AG04449 (cell line): ENCODE data around the gene MMP23B.
"Not testable (repeated sequence)": the region's sequence is repeated elsewhere in the genome, so short reads cannot be mapped to it uniquely, and the experiment has no call there.

Experiments used
- CTCF ChIA-PET: fragments of 350-600 bp; formaldehyde crosslinking; extraction: SDS; loops from one replicate; lab custom pipeline; 2021; ENCODE audit warnings: antibody characterized with exemption; lab: Yijun Ruan, JAX
- POLR2A ChIA-PET: fragments of 400-600, 350-600 bp; formaldehyde crosslinking; extraction: SDS; loops from one replicate; lab custom pipeline; 2020; ENCODE audit warnings: antibody characterized with exemption, inconsistent platforms; lab: Yijun Ruan, JAX
- DNase-seq: peaks from one replicate; pipeline ENCODE4 v3.0.0-alpha.2; 2010; ENCODE audit warnings: low read depth, low spot score
- H3K4me3 ChIP-seq: 2 replicates; pipeline ENCODE4 v1.5.1; 2011; ENCODE audit warnings: low read depth, mild to moderate bottlenecking, control low read depth, low read length
- TF ChIP-seq, protein P1 (sequence below): IDR thresholded peaks from one replicate; pipeline ENCODE4 v1.5.1; 2011; ENCODE audit warnings: mild to moderate bottlenecking, moderate library complexity, low read length, control low read depth, inconsistent platforms; ENCODE audit not compliant: insufficient read depth; ENCODE audit errors: missing control alignments

The MMP23B gene

DNA sequence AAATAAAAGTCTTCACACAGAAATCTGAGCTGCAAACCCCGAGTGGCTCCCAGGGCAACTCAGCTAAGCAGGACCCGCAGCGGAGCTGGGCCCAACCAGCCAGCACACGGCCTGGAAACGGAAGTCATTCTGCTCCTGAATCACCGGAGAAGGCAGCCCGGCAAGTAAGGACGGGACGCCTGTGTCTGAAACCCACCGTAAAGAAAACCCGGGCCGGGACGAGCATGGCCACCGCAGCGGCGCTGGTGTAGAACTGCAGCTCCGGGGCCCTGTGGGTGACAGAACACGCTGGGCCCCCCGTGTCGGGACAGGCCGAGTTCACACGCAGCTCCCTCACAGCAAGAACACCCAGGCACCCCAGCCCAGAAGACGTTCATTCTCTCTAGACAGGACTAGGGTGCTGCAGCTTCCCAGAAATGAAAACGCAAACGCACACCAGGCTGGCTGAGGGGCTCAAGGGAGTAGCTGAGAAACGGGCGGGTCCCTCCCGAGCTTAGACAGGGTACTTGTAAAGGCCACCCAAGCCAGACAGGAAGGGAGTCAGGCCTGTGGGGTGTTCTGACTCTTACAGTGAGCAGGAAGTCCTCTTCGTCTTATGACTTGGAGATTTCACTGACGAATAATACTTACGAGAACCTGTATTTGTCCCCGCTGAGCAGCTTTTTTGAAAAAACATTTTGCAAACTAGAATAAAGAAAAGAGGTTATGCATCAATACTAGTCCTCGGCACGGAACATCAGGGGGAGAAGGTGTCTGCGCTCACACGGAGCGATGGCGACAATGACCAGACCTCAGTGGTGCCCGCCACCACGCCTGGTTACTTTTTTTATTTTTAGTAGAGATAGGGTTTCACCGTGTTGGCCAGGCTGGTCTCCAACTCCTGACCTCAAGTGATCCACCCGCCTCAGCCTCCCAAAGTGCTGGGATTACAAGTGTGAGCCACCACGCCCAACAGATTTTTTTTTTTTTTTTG lies 37.8 kb downstream of the MMP23B start:
- ChIA-PET POLR2A (no interaction called here), CTCF (no interaction called here)
- DNase-seq, result no peak

DNA sequence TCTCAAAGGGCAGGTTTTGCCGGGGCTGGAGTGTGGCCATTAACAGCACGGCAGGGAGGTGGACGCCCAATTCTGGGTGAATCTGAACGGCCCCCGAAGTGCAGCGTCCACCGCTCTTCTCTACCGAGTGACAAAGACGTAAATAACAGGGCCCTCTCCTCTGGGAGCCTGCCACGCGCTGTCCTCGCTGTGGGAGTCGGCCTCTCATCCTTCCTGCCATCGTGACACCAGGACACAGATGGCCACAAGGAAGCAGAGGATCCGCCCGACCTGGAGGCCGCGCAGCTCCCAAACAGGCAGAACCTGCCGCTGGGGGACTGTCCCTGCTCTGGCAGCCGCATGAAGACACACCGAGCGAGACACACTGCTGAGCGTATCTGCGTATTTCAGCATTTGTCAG lies 38.9 kb downstream of the MMP23B start:
- no peak for DNase-seq
- TF ChIP-seq, protein P1, sequence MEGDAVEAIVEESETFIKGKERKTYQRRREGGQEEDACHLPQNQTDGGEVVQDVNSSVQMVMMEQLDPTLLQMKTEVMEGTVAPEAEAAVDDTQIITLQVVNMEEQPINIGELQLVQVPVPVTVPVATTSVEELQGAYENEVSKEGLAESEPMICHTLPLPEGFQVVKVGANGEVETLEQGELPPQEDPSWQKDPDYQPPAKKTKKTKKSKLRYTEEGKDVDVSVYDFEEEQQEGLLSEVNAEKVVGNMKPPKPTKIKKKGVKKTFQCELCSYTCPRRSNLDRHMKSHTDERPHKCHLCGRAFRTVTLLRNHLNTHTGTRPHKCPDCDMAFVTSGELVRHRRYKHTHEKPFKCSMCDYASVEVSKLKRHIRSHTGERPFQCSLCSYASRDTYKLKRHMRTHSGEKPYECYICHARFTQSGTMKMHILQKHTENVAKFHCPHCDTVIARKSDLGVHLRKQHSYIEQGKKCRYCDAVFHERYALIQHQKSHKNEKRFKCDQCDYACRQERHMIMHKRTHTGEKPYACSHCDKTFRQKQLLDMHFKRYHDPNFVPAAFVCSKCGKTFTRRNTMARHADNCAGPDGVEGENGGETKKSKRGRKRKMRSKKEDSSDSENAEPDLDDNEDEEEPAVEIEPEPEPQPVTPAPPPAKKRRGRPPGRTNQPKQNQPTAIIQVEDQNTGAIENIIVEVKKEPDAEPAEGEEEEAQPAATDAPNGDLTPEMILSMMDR, result no peak
- H3K4me3 ChIP-seq, result no peak overlapping the region
- POLR2A ChIA-PET, result no interaction called here
- CTCF ChIA-PET, result no interaction called here

More for the DNA sequence above, 37.8 kb downstream of the MMP23B start:
- TF ChIP-seq, protein P1, result no peak
- H3K4me3 ChIP-seq, result no peak overlapping the region

DNA sequence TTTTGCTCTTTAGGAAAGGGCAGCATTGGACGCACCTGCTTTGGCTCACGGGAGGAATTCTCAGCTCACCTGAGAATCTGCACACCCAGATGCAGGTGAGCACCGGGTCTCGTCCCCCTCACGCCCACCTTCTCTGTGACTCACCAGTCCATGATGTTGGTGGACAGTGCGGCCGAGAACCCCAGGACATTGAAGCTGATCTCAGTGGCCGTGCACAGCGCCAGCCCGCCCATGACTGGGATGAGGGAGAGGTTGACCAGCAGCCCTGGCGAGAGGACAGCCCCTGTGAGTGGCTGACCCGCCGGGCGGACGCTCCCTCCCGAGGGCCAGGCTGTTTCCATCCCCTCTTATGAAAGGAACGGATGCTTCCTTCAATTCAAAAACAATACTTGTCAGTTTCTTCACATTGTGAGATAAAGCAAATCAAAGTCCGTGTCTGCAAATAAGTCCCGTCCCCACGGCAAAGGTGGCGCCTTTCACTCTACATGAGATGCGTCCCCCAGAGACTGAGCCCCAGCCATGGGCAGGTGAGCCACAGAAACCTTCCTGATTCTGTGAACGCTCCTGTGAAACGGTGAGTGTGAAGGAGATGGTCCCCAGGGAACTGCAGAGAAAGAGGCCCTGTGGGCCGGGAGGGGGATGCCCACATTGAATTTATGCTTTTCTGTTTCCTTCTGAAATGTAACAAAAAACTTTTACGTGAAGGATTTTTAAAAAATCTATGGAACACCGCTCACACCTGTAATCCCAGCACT lies 39.6 kb downstream of the MMP23B start:
- CTCF ChIA-PET, result no interaction called here
- H3K4me3 ChIP-seq, result no peak overlapping the region
- POLR2A ChIA-PET, result no interaction called here
- DNase-seq, result no peak
- TF ChIP-seq, protein P1, result no peak

DNA sequence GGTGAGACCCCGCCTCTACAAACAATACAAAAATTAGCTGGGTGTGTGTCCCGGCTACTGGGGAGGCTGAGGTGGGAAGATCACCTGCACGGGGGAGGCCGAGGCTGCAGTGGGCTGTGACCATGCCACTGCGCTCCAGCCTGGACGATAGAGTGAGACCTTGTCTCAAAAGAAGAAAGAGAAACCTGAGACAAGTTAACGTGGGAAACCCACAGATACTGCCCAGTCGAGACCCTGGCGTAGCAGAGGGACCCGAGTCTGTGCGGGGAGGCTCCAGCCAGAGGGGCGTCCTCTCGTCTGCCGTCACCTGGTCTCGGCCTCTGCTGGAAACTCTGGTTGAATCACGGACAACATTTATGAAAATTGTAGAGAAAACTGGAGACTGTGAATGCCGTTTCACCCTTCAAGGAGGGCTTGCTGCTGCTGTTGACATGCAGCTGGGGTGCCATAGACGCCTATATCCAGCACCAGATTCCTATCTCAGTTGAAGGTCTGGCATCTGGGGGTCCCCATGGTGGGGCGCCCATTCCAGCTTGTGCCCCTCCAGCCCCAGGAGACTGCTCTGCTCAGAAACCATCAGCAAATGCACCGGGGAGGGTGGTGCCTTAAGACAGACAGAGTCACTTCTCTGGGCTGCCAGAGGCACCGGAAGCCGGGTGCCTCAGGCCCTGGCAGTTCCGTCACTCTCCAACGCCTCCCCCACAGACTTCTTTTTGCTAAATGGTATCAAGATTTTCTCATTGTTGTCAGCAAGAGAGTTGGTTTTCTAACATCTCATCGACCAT lies 40.4 kb downstream of the MMP23B start:
- DNase-seq, result no peak
- ChIA-PET POLR2A (no interaction called here), CTCF (no interaction called here)

DNA sequence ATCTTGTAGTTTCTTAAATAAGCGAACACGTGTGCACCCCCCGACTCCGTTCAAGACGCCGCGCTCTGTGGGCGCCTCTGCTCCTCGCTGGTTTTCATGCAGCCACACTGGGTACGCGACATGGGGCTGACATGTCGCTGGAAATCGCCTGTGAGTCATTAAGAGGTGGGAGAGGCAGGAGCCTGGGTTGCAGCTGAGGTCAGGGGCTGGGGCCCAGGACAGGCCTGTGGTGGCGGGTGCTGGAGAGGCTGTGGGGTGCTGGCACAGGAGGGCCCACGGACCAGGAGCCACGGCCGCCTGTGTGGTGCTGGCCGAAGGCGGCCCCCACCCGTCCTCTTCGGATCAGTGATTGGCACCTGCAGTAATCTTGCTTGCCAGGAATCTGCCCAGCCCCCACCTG lies 42.8 kb downstream of the MMP23B start:
- POLR2A ChIA-PET, CTCF ChIA-PET, H3K4me3 ChIP-seq, DNase-seq: not testable (repeated sequence)

More for the DNA sequence above, 40.4 kb downstream of the MMP23B start:
- H3K4me3 ChIP-seq, result no peak overlapping the region
- TF ChIP-seq, protein P1, result no peak

DNA sequence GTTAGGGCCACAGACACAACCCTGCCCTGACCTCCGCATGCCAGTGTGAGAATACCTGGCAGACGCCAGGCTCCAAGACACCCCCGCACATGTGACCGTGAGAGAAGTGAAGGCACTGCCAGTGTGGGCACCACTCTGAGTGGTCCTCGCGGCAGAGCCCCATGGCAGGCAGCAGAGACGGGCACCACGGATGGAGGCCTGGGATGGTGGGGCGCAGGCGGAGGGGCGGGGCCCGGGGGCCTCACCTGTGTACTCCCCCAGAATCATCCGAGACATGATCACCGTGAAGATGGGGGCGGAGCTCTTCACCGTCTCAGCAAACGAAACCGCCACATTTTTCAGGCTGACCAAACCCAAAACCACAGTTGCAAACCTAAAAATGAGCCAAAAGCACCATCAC lies 43.2 kb downstream of the MMP23B start:
- POLR2A ChIA-PET, DNase-seq, CTCF ChIA-PET, H3K4me3 ChIP-seq: not testable (repeated sequence)

DNA sequence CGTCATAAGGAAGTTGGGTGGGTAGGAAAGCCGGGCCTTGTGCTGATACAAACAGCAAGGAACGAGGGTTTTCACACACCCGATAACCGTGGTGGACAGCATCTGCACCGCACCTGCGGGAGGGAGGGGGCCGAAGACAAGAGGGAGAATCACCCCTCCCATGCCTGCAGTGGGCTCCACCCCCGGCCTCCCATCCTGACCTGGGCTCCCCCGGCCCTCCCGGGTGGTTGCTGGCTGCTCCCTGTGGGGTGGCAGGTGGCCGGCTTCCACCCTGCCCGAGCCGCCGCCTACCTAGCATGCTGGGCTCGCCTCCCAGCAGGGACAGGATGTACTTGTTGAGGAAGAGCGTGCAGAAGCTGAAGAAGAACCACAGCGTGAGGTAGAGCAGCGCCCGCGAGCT lies 44.1 kb downstream of the MMP23B start:
- H3K4me3 ChIP-seq, POLR2A ChIA-PET, CTCF ChIA-PET, DNase-seq: not testable (repeated sequence)
